Measurements from ENCODE around the gene RPAIN. TPM values are rescaled to one million over a fixed set of nuclear protein-coding genes. Genes with fewer than 3 reads are reported as not detected.

RPAIN gene
- total and polyA plus RNA-seq, 2 of the 8 experiments (the other 6 are each of a cell fraction or from before 2014, with no cell fraction given) = 54.5 to 57.7 TPM

GRCh38 chr17:5473906-5474305 is 53.9 kb downstream of the RPAIN start:
- Histone ChIP-seq H3K4ac (replicated peaks; ENCODE audit: insufficient read length, low read depth, low read length) (no peak overlapping the region), H3K23ac (ENCODE audit: insufficient read length) (no peak overlapping the region), H4K5ac (ENCODE audit: insufficient read length, low read depth, low read length) (no peak overlapping the region), H3K4me2 (ENCODE audit: insufficient read depth in 1 of 2, low read depth in 2 of 2, low read length in 2 of 2) (no peak overlapping the region), H3K4me1 (replicated peaks in 1 of 4; ENCODE audit: control insufficient read depth in 3 of 4, insufficient read depth in 4 of 4, low read length in 3 of 4) (no peaks in the 10 kb centered on the region), H3K79me1 (ENCODE audit: low read depth, low read length) (no peaks in the 10 kb centered on the region), H2BK20ac (ENCODE audit: low read length) (no peak overlapping the region), H3K27ac (ENCODE audit: low read depth, low read length) (no peak overlapping the region), H4K20me1 (replicated peaks in 1 of 2; ENCODE audit: control insufficient read depth in 1 of 2, insufficient read depth in 2 of 2, low read length in 2 of 2) (peaks cover 0 to 4% of the 10 kb centered on the region in 2 experiments), H3K9ac (replicated peaks in 1 of 4; ENCODE audit: extremely low read depth in 1 of 4, low read depth in 3 of 4, low read length in 3 of 4) (no peak overlapping the region), H3K79me2 (ENCODE audit: control insufficient read depth in 1 of 2, insufficient read depth in 2 of 2, low read length in 2 of 2) (peaks cover 0 to 6% of the 10 kb centered on the region in 2 experiments; a peak in 2 of 4 replicates), H3K4me3 (ENCODE audit: extremely low read depth in 1 of 4, insufficient read depth in 2 of 4, low read depth in 3 of 4, low read length in 4 of 4) (no peak overlapping the region), H2BK120ac (replicated peaks; ENCODE audit: low read depth, low read length) (no peak overlapping the region), H4K91ac (replicated peaks; ENCODE audit: insufficient read length, low read length) (no peak overlapping the region), H3K36me3 (ENCODE audit: control insufficient read depth in 2 of 4, insufficient read depth in 4 of 4, low read length in 3 of 4) (peaks cover 15 to 54% (median 34%) of the 10 kb centered on the region in 4 experiments), H3K56ac (replicated peaks; ENCODE audit: insufficient read length, low read depth, low read length) (no peak overlapping the region), H3K9me3 (ENCODE audit: insufficient read depth in 2 of 2, low read depth in 1 of 2, low read length in 1 of 2) (no peaks in the 10 kb centered on the region), H2BK5ac (ENCODE audit: low read depth, low read length) (no peak overlapping the region), H3K23me2 (ENCODE audit: low read depth, low read length) (no peaks in the 10 kb centered on the region), H4K8ac (ENCODE audit: extremely low read depth, insufficient read depth, low read length) (no peak overlapping the region), H2AFZ (ENCODE audit: low read length) (no peak overlapping the region), H3K27me3 (replicated peaks in 1 of 4; ENCODE audit: control insufficient read depth in 3 of 4, extremely low read depth in 1 of 4, insufficient read depth in 3 of 4, low read length in 3 of 4) (no peaks in the 10 kb centered on the region), H2AK5ac (ENCODE audit: low read depth, low read length) (no peak overlapping the region), H3K18ac (ENCODE audit: extremely low read depth, low read length) (no peak overlapping the region), H3K14ac (ENCODE audit: insufficient read length) (no peak overlapping the region), H2BK12ac (ENCODE audit: low read depth, low read length) (no peak overlapping the region), H2BK15ac (ENCODE audit: low read length) (no peak overlapping the region)
- DNase-seq (ENCODE audit: low read depth in 1 of 2, low spot score in 2 of 2) = no peak
- CTCF ChIA-PET (ENCODE audit: partially characterized antibody) = interaction anchor here (1.1 kb wide), 1 partner anchor 44 kb away, joined by 5 read pairs; no protein-coding TSS in a partner anchor
- TF ChIP-seq SIN3A (conservative IDR thresholded peaks at IDR 0.05 in 1 of 2, IDR thresholded peaks at IDR 0.05 in 1 of 2; ENCODE audit: low read depth in 1 of 2, low read length in 2 of 2) (no peak), NRF1 (IDR thresholded peaks at IDR 0.05; ENCODE audit: low read depth, low read length) (no peak), SUZ12 (IDR thresholded peaks at IDR 0.05; ENCODE audit: low read length) (no peak), CHD2 (IDR thresholded peaks at IDR 0.05; ENCODE audit: low read length) (no peak), BACH1 (IDR thresholded peaks at IDR 0.05; ENCODE audit: low read length) (no peak), KDM4A (IDR thresholded peaks at IDR 0.05; ENCODE audit: low read depth, low read length, severe bottlenecking) (no peak), CBX8 (IDR thresholded peaks at IDR 0.05; ENCODE audit: borderline replicate concordance, low read depth, low read length) (no peak), RFX5 (IDR thresholded peaks at IDR 0.05; ENCODE audit: borderline replicate concordance, low read depth, low read length) (no peak), RBBP5 (IDR thresholded peaks at IDR 0.05; ENCODE audit: borderline replicate concordance, low read depth, low read length) (no peak)
- TF ChIP-seq, protein P1, sequence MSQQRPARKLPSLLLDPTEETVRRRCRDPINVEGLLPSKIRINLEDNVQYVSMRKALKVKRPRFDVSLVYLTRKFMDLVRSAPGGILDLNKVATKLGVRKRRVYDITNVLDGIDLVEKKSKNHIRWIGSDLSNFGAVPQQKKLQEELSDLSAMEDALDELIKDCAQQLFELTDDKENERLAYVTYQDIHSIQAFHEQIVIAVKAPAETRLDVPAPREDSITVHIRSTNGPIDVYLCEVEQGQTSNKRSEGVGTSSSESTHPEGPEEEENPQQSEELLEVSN (IDR thresholded peaks at IDR 0.05) = no peak
- no peak for FAIRE-seq
- POLR2A ChIA-PET (ENCODE audit: partially characterized antibody) = interaction anchor here (4.1 kb wide), 1 partner anchor 11 kb away, joined by 27 read pairs; the partner anchor contains the start of genes DERL2 and MIS12
- WGBS, 2 experiments (ENCODE audit: extremely low coverage in 1 of 2, insufficient coverage in 1 of 2, insufficient read length in 1 of 2, insufficient replicate concordance in 2 of 2, low coverage in 1 of 2, low lambda C conversion rate in 2 of 2, missing lambda C conversion rate in 1 of 2) = 96% methylated on average over 2 of the region's 2 CpGs; no CpG with 5 or more reads in 1 of the 2 experiments

Measured in H1 (cell line).